KBM-7 (cell line): ENCODE results near the gene MAP3K6.

Source experiments
- DNase-seq: peaks from one replicate; pipeline ENCODE4 v3.0.0-alpha.2; 2015
- in situ Hi-C: fragments of 300-500 bp; cut with MboI; formaldehyde crosslinking; loops from 2 replicates; pipeline ENCODE4 v1.14.3; 2020; ENCODE audit warnings: low sequenced_read_pairs, low pct_unique_long_range_greater_than_20kb, mixed read lengths

Gene MAP3K6

GRCh38 chr1:27380224-27380623 is 13.5 kb upstream of the MAP3K6 start:
- in situ Hi-C loops, result loop anchor here (25.0 kb wide), 1 partner anchor 268 kb away; no protein-coding TSS in a partner anchor
- no peak for DNase-seq

GRCh38 chr1:27379564-27380122 is 12.9 kb upstream of the MAP3K6 start:
- no peak for DNase-seq
- in situ Hi-C loops, result loop anchor here (10.0 to 25.0 kb wide), 2 partner anchors 65 to 267 kb away; no protein-coding TSS in a partner anchor

- in situ Hi-C loops, result loop anchor here (10.0 to 25.0 kb wide), 2 partner anchors 63 to 266 kb away; no protein-coding TSS in a partner anchor
- DNase-seq, result peak; percentile 27
Measured at GRCh38 chr1:27377760-27378495, 11.2 kb upstream of the MAP3K6 start.

GRCh38 chr1:27374362-27375086 is 7.8 kb upstream of the MAP3K6 start, which contains the start of gene FCN3:
FCN3 (minus strand) TSS chr1:27374824; CDS start chr1:27374818, 6 bp downstream.
- in situ Hi-C loops, result loop anchor here (10.0 to 25.0 kb wide), 2 partner anchors 60 to 262 kb away; no protein-coding TSS in a partner anchor
- no peak for DNase-seq

GRCh38 chr1:27372808-27373690 is 6.3 kb upstream of the MAP3K6 start:
- in situ Hi-C loops, result loop anchor here (10.0 kb wide), 1 partner anchor 58 kb away; no protein-coding TSS in a partner anchor
- DNase-seq, result no peak

GRCh38 chr1:27372022-27372807 is 5.5 kb upstream of the MAP3K6 start:
- in situ Hi-C loops, result loop anchor here (10.0 kb wide), 1 partner anchor 57 kb away; no protein-coding TSS in a partner anchor
- DNase-seq, result no peak

- DNase-seq, result peak; percentile 54
- in situ Hi-C loops, result no loop called here
Measured at GRCh38 chr1:27368869-27369582, 2.3 kb upstream of the MAP3K6 start.

- in situ Hi-C loops, result no loop called here
- no peak for DNase-seq
Measured at GRCh38 chr1:27367160-27367650, 444 bp upstream of the MAP3K6 start.

GRCh38 chr1:27366113-27366410 is 699 bp downstream of the MAP3K6 start:
- in situ Hi-C loops, result no loop called here
- peak; percentile 78 for DNase-seq

GRCh38 chr1:27365372-27366112 is 1.2 kb downstream of the MAP3K6 start:
- in situ Hi-C loops, result no loop called here
- DNase-seq, result peak; percentile 88

GRCh38 chr1:27364696-27365371 is 1.9 kb downstream of the MAP3K6 start:
- no peak for DNase-seq
- in situ Hi-C loops, result no loop called here

GRCh38 chr1:27363766-27364695 is 2.7 kb downstream of the MAP3K6 start:
- DNase-seq, result no peak
- in situ Hi-C loops, result no loop called here

- in situ Hi-C loops, result no loop called here
- no peak for DNase-seq
Measured at GRCh38 chr1:27361553-27361952, 5.2 kb downstream of the MAP3K6 start.

- in situ Hi-C loops, result no loop called here
- no peak for DNase-seq
Measured at GRCh38 chr1:27361044-27361402, 5.7 kb downstream of the MAP3K6 start.
